A673 (cell line): ENCODE results near the gene SYP. TPM values are rescaled to one million over a fixed set of nuclear protein-coding genes. Genes with fewer than 3 reads are reported as not detected.
"Not testable (repeated sequence)": the region's sequence is repeated elsewhere in the genome, so short reads cannot be mapped to it uniquely, and the experiment has no call there.

ENCODE experiments used
- BruUV-seq: library from RNA; stranded (reverse); fragments of 400-500 nt; replicated peaks from 2 replicates; lab custom pipeline; 2021; lab: Mats Ljungman, UMichigan
- CTCF ChIA-PET: fragments of 300-600 bp; sonication (Branson Sonifier 250); formaldehyde crosslinking; loops from one replicate; lab custom pipeline; 2022; ENCODE audit warnings: antibody characterized with exemption; lab: Charles Lee
- POLR2A ChIA-PET: fragments of 300-600 bp; sonication (Branson Sonifier 250); formaldehyde crosslinking; loops from one replicate; lab custom pipeline; 2022; ENCODE audit warnings: antibody characterized with exemption; ENCODE audit not compliant: low non-redundant PET; lab: Charles Lee
- DNase-seq: peaks from one replicate; pipeline ENCODE4 v3.0.0-alpha.2; 2015; ENCODE audit warnings: low spot score
- H3K27ac ChIP-seq: fragments of 200-600 bp; sonication (generic); 2 replicates; pipeline ENCODE4 v1.5.1; 2016; ENCODE audit warnings: mixed run types, low read depth, mild to moderate bottlenecking, mixed read lengths, antibody characterized with exemption, low read length; ENCODE audit not compliant: poor library complexity, severe bottlenecking
- H3K27me3 ChIP-seq: fragments of 200-600 bp; sonication (generic); replicated peaks from 2 replicates; pipeline ENCODE4 v1.6.1; 2017; ENCODE audit warnings: mixed run types, low read depth, mild to moderate bottlenecking, mixed read lengths, antibody characterized with exemption, low read length; ENCODE audit not compliant: insufficient read depth, poor library complexity
- H3K36me3 ChIP-seq: fragments of 200-600 bp; sonication (generic); 2 replicates; pipeline ENCODE4 v1.6.1; 2016; ENCODE audit warnings: mixed run types, mild to moderate bottlenecking, mixed read lengths, antibody characterized with exemption, low read length; ENCODE audit not compliant: insufficient read depth, poor library complexity, severe bottlenecking
- H3K4me1 ChIP-seq: fragments of 200-600 bp; sonication (generic); 2 replicates; pipeline ENCODE4 v1.6.1; 2017; ENCODE audit warnings: mixed run types, mild to moderate bottlenecking, mixed read lengths, antibody characterized with exemption, low read length; ENCODE audit not compliant: insufficient read depth, poor library complexity, severe bottlenecking
- H3K4me3 ChIP-seq: fragments of 200-600 bp; sonication (generic); 2 replicates; pipeline ENCODE4 v1.5.1; 2016; ENCODE audit warnings: low read depth, mixed run types, mild to moderate bottlenecking, mixed read lengths, low read length; ENCODE audit not compliant: poor library complexity, severe bottlenecking
- H3K9me3 ChIP-seq: fragments of 200-600 bp; sonication (generic); 2 replicates; pipeline ENCODE4 v1.6.1; 2016; ENCODE audit warnings: mixed run types, low read depth, mild to moderate bottlenecking, mixed read lengths, antibody characterized with exemption, low read length; ENCODE audit not compliant: poor library complexity, severe bottlenecking
- CTCF ChIP-seq: fragments of 300-800, 200-600 bp; sonication (generic); conservative IDR thresholded peaks from 2 replicates; pipeline ENCODE4 v1.5.1; 2017; ENCODE audit warnings: low read depth, mild to moderate bottlenecking, antibody characterized with exemption, low read length, moderate library complexity, mixed read lengths
- EZH2 ChIP-seq: fragments of 200-600 bp; sonication (generic); IDR thresholded peaks from 2 replicates; pipeline ENCODE4 v1.6.1; 2017; ENCODE audit warnings: borderline replicate concordance, low read depth, mild to moderate bottlenecking, mixed read lengths, antibody characterized with exemption, low read length; ENCODE audit not compliant: poor library complexity, severe bottlenecking
- intact Hi-C: fragments of 100-400 bp; cut with micrococcal nuclease; formaldehyde crosslinking; loops from one replicate; pipeline ENCODE4 v1.10.0; 2022; ENCODE audit not compliant: unreplicated experiment
- total RNA-seq: library from RNA; stranded (reverse); gene quantifications from 2 replicates; pipeline ENCODE4 v1.2.3, GENCODE V29; 2021

SYP gene
- total RNA-seq, 1 experiment from 2014 or later = 14.6 TPM

GRCh38 chrX:49153467-49153866 is 46.5 kb downstream of the SYP start:
- no peak for DNase-seq
- no peaks in the 10 kb centered on the region for H3K4me1 ChIP-seq
- no peaks in the 10 kb centered on the region for H3K27me3 ChIP-seq
- H3K36me3 ChIP-seq = no peaks in the 10 kb centered on the region
- H3K4me3 ChIP-seq = no peak overlapping the region
- no TSS peak for BruUV-seq
- TF ChIP-seq CTCF (no peak), EZH2 (no peak)
- no peak overlapping the region for H3K27ac ChIP-seq
- ChIA-PET CTCF (no interaction called here), POLR2A (no interaction called here)
- H3K9me3 ChIP-seq = no peaks in the 10 kb centered on the region
- intact Hi-C loops = no loop called here

GRCh38 chrX:49149291-49149690 is 50.7 kb downstream of the SYP start:
- H3K27ac ChIP-seq, DNase-seq, BruUV-seq, intact Hi-C loops, H3K9me3 ChIP-seq, H3K27me3 ChIP-seq, CTCF ChIA-PET, H3K36me3 ChIP-seq, H3K4me1 ChIP-seq, H3K4me3 ChIP-seq: not testable (repeated sequence)
- POLR2A ChIA-PET = interaction anchor here (0.5 kb wide), 1 partner anchor 536 kb away, joined by 3 read pairs; no protein-coding TSS in a partner anchor

GRCh38 chrX:49148390-49149100 is 51.4 kb downstream of the SYP start:
- H3K27me3 ChIP-seq, intact Hi-C loops, POLR2A ChIA-PET, H3K4me1 ChIP-seq, BruUV-seq, CTCF ChIA-PET, H3K36me3 ChIP-seq, H3K27ac ChIP-seq, H3K9me3 ChIP-seq, DNase-seq, H3K4me3 ChIP-seq: not testable (repeated sequence)

- ChIA-PET POLR2A (no interaction called here), CTCF (no interaction called here)
- TF ChIP-seq CTCF (no peak), EZH2 (no peak)
These were observed 52.1 kb downstream of the SYP start for GRCh38 chrX:49147936-49148335.

More at GRCh38 chrX:49147936-49148335, 52.1 kb downstream of the SYP start:
- no peak overlapping the region for H3K27ac ChIP-seq
- H3K36me3 ChIP-seq = no peaks in the 10 kb centered on the region
- DNase-seq = no peak
- BruUV-seq = no TSS peak
- H3K4me1 ChIP-seq = no peaks in the 10 kb centered on the region
- no peaks in the 10 kb centered on the region for H3K27me3 ChIP-seq
- intact Hi-C loops = no loop called here
- no peak overlapping the region for H3K4me3 ChIP-seq
- H3K9me3 ChIP-seq = no peaks in the 10 kb centered on the region
